Neural crest cell (in vitro differentiated cells): Measurements from ENCODE around the gene PDCD4. TPM values are rescaled to one million over a fixed set of nuclear protein-coding genes. Genes with fewer than 3 reads are reported as not detected.

ENCODE experiments used
- DNase-seq: peaks from one replicate; pipeline ENCODE4 v3.0.0; 2021; ENCODE audit warnings: low read depth, mixed read lengths, low spot score
- H3K27ac Mint-ChIP-seq: one replicate; pipeline ENCODE4 v1.8.0; 2021; ENCODE audit warnings: mild to moderate bottlenecking, mixed read lengths; ENCODE audit not compliant: unreplicated experiment
- H3K27me3 Mint-ChIP-seq: 2 replicates; pipeline ENCODE4 v1.8.0; 2021; ENCODE audit warnings: low read depth, mild to moderate bottlenecking, mixed read lengths
- H3K36me3 Mint-ChIP-seq: 2 replicates; pipeline ENCODE4 v1.8.0; 2021; ENCODE audit warnings: low read depth, mild to moderate bottlenecking, mixed read lengths
- H3K4me1 Mint-ChIP-seq: 2 replicates; pipeline ENCODE4 v1.8.0; 2021; ENCODE audit warnings: mixed read lengths
- H3K4me3 Mint-ChIP-seq: one replicate; pipeline ENCODE4 v1.8.0; 2021; ENCODE audit warnings: mild to moderate bottlenecking, mixed read lengths
- H3K9me3 Mint-ChIP-seq: 2 replicates; pipeline ENCODE4 v1.8.0; 2021; ENCODE audit warnings: mixed read lengths
- total RNA-seq: library from RNA; stranded (reverse); gene quantifications from 2 replicates; pipeline ENCODE4 v1.2.1, GENCODE V29; 2021
- TF ChIP-seq, protein P1 (sequence below): fragments of 200-600 bp; sonication (generic); conservative IDR thresholded peaks from 2 replicates; pipeline ENCODE4 v1.5.0; 2021; ENCODE audit warnings: antibody characterized with exemption, mild to moderate bottlenecking

PDCD4 gene
- total RNA-seq, 1 donor from 2014 or later: 37.8 TPM

DNA sequence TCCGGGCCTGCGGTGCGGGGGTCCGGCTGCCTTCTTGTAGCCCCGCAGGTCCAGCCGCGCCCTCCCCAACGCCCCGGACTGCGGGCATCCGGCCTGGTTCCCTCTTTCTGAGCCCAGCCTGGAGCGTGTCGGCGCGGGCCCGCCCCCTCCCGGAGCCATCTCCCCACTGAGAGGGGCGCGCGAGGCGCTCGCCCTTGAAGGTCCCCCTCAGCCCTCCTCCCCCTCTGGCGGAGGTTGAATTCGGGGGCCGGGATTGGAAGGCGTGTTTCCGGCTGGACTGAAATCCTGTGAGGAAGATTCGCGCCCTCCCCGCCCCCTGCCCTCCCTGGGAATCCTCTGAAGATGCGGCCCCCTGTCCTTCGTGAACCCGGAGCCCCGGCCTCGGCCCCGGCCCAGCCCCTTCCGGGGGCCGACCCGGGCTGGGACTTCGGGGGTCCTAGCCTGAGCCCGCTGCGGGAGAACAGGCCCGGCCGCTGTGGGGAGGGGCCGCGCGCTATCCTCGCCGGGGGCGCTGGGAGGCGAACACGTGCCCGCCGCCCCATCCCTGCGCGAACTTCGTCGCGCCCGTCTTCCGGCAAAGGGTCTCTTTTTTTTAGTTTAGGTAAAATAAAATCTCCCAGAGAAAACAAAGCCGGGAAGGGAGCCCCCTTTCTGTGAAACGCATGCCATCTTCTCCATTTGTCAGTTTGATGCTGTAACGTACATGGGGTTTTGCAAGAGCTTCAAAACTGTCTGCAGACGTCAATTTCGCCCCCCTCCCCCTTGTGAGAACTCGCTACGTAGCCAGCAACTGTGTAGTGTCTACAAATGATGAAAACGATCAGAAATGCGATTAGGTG lies 636 bp downstream of the PDCD4 start:
- Mint-ChIP-seq H3K4me3 (peak overlapping the region; percentile 92), H3K9me3 (no peaks in the 10 kb centered on the region)

GRCh38 chr10:110872984-110873923 lies 1.5 kb downstream of the PDCD4 start:
- Mint-ChIP-seq H3K9me3 (no peaks in the 10 kb centered on the region), H3K27me3 (no peaks in the 10 kb centered on the region), H3K4me1 (peaks cover 31% of the 10 kb centered on the region), H3K27ac (peak overlapping the region; percentile 94), H3K36me3 (no peaks in the 10 kb centered on the region), H3K4me3 (peak overlapping the region; percentile 92)
- no peak for DNase-seq
- TF ChIP-seq, protein P1, sequence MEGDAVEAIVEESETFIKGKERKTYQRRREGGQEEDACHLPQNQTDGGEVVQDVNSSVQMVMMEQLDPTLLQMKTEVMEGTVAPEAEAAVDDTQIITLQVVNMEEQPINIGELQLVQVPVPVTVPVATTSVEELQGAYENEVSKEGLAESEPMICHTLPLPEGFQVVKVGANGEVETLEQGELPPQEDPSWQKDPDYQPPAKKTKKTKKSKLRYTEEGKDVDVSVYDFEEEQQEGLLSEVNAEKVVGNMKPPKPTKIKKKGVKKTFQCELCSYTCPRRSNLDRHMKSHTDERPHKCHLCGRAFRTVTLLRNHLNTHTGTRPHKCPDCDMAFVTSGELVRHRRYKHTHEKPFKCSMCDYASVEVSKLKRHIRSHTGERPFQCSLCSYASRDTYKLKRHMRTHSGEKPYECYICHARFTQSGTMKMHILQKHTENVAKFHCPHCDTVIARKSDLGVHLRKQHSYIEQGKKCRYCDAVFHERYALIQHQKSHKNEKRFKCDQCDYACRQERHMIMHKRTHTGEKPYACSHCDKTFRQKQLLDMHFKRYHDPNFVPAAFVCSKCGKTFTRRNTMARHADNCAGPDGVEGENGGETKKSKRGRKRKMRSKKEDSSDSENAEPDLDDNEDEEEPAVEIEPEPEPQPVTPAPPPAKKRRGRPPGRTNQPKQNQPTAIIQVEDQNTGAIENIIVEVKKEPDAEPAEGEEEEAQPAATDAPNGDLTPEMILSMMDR: no peak

More for the DNA sequence above, 636 bp downstream of the PDCD4 start:
- Mint-ChIP-seq H3K27ac (peak overlapping the region; percentile 90), H3K4me1 (peaks cover 35% of the 10 kb centered on the region), H3K27me3 (no peaks in the 10 kb centered on the region), H3K36me3 (no peaks in the 10 kb centered on the region)
- peak; percentile 74 for DNase-seq
- TF ChIP-seq, protein P1: no peak

DNA sequence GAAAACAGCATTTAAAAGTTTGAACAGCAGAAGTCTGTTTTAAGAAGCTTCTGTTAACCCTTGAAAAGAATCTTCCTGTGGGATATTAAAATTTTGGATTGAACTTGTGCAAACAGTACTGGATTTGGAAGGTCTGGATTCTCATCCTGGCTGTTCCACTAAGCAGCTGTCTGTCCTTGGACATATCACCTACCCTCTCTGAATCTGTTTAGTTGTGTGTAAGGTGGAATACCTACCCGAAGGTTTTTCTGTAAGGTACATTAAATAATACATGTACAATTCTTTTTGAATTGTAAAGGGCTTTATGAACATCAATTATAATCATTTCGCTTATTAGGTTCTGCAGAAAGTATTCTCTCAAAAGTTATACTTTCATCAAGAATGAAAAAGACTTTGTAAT lies 2.2 kb downstream of the PDCD4 start:
- Mint-ChIP-seq H3K9me3 (no peaks in the 10 kb centered on the region), H3K4me1 (peaks cover 31% of the 10 kb centered on the region), H3K36me3 (no peaks in the 10 kb centered on the region), H3K27me3 (no peaks in the 10 kb centered on the region), H3K27ac (no peak overlapping the region), H3K4me3 (peak overlapping the region; percentile 83)
- TF ChIP-seq, protein P1: no peak
- DNase-seq: no peak

- Mint-ChIP-seq H3K27me3 (no peaks in the 10 kb centered on the region), H3K27ac (no peak overlapping the region), H3K4me1 (peaks cover 19% of the 10 kb centered on the region), H3K36me3 (no peaks in the 10 kb centered on the region), H3K9me3 (no peaks in the 10 kb centered on the region), H3K4me3 (no peak overlapping the region)
- no peak for DNase-seq
- TF ChIP-seq, protein P1: no peak
Observed at GRCh38 chr10:110876000-110876399, 4.3 kb downstream of the PDCD4 start.

- Mint-ChIP-seq H3K36me3 (no peaks in the 10 kb centered on the region), H3K4me1 (peaks cover 11% of the 10 kb centered on the region), H3K9me3 (no peaks in the 10 kb centered on the region), H3K27me3 (no peaks in the 10 kb centered on the region), H3K4me3 (no peak overlapping the region), H3K27ac (no peak overlapping the region)
- DNase-seq: no peak
- TF ChIP-seq, protein P1: no peak
Observed at GRCh38 chr10:110876788-110877187, 5.1 kb downstream of the PDCD4 start.
